Measurements from ENCODE around the gene GPS1. TPM values are rescaled to one million over a fixed set of nuclear protein-coding genes. Genes with fewer than 3 reads are reported as not detected.

GPS1 gene
- total and polyA plus RNA-seq, 2 of the 4 experiments (the other 2 are of a cell fraction) = 157 to 181 TPM

- Histone ChIP-seq H3K4me2 (ENCODE audit: low read depth, low read length) (peak overlapping the region; percentile 88), H3K27ac (ENCODE audit: insufficient read depth, low read length) (peak overlapping the region; percentile 51), H3K36me3 (ENCODE audit: control insufficient read depth, insufficient read depth, low read length) (peaks cover 32% of the 10 kb centered on the region), H3K79me1 (ENCODE audit: low read depth in 1 of 2, low read length in 2 of 2) (peaks cover 5 to 36% of the 10 kb centered on the region in 2 experiments; a peak in 3 of 4 replicates), H4K5ac (ENCODE audit: low read depth, low read length) (peak overlapping the region; percentile 25; the same call in 1 of the 2 replicates), H3K4ac (ENCODE audit: low read depth, low read length) (peak overlapping the region; percentile 29), H2BK5ac (ENCODE audit: low read depth, low read length, poor library complexity, severe bottlenecking) (peak overlapping the region; percentile 21), H3K27me3 (ENCODE audit: control insufficient read depth, insufficient read depth, low read length) (no peaks in the 10 kb centered on the region), H3K9me1 (ENCODE audit: insufficient read depth, low read length) (no peaks in the 10 kb centered on the region; the same call in 1 of the 2 replicates), H2AK9ac (replicated peaks; ENCODE audit: low read depth, low read length, poor library complexity) (peak overlapping the region; percentile 98), H2BK15ac (ENCODE audit: low read depth, low read length) (no peak overlapping the region), H2AFZ (replicated peaks; ENCODE audit: low read length, poor library complexity) (peak overlapping the region; percentile 100), H3K56ac (ENCODE audit: extremely low read depth, insufficient read depth, low read length) (no peak overlapping the region), H2BK120ac (ENCODE audit: low read depth, low read length) (no peak overlapping the region), H4K91ac (ENCODE audit: insufficient read depth, low read depth, low read length) (no peak overlapping the region; the same call in 1 of the 2 replicates), H3K9me3 (ENCODE audit: control insufficient read depth, insufficient read depth, low read length) (no peaks in the 10 kb centered on the region), H2BK20ac (ENCODE audit: low read depth, low read length) (no peak overlapping the region), H3K14ac (replicated peaks; ENCODE audit: low read depth, low read length) (no peak overlapping the region; the same call in 1 of the 2 replicates), H3K23ac (ENCODE audit: low read depth, low read length) (no peak overlapping the region; the same call in 1 of the 2 replicates), H3K18ac (ENCODE audit: low read depth, low read length) (no peak overlapping the region), H3K4me3 (ENCODE audit: insufficient read depth, low read depth, low read length) (peak overlapping the region; percentile 57), H4K8ac (ENCODE audit: low read depth in 2 of 2, low read length in 2 of 2) (peak overlapping the region; percentile 34 to 67; a peak in 3 of 4 replicates), H3K9ac (ENCODE audit: low read depth, low read length) (peak overlapping the region; percentile 76), H4K20me1 (ENCODE audit: insufficient read depth, low read length) (peaks cover 3% of the 10 kb centered on the region; the same call in 1 of the 2 replicates), H2AK5ac (ENCODE audit: low read depth, low read length) (peak overlapping the region; percentile 43), H3K4me1 (ENCODE audit: control insufficient read depth, insufficient read depth, low read length) (peaks cover 10% of the 10 kb centered on the region)
- BruUV-seq (replicated peaks) = no TSS peak
- in situ Hi-C loops (cut with MboI; ENCODE audit: low sequenced_read_pairs) = no loop called here
- WGBS, 2 experiments (ENCODE audit: extremely low coverage in 2 of 2, insufficient read length in 1 of 2) = 1% methylated on average over 18 of the region's 47 CpGs; no CpG with 5 or more reads in 1 of the 2 experiments
- ChIA-PET POLR2A (ENCODE audit: unreplicated experiment) (no interaction called here), CTCF (no interaction called here)
- dilution Hi-C loops (cut with HindIII; ENCODE audit: low sequenced_read_pairs, unreplicated experiment) = no loop called here
- TF ChIP-seq CTCF (conservative IDR thresholded peaks at IDR 0.05; ENCODE audit: low read depth, low read length) = no peak
- peak; percentile 97 for TF ChIP-seq MXI1 (IDR thresholded peaks at IDR 0.05; ENCODE audit: borderline replicate concordance, low read depth, low read length)
- no peak for TF ChIP-seq NFE2L2 (IDR thresholded peaks at IDR 0.05; ENCODE audit: low read depth, low read length)
- TF ChIP-seq RFX5 (IDR thresholded peaks at IDR 0.05; ENCODE audit: low read depth, low read length) = no peak
- no peak for TF ChIP-seq MAZ (IDR thresholded peaks at IDR 0.05; ENCODE audit: borderline replicate concordance, low read depth, low read length)
- TF ChIP-seq USF2 (IDR thresholded peaks at IDR 0.05; ENCODE audit: low read depth, low read length) = no peak
- TF ChIP-seq MAFK (IDR thresholded peaks at IDR 0.05; ENCODE audit: low read depth, low read length) = no peak
- no peak for TF ChIP-seq CHD1 (IDR thresholded peaks at IDR 0.05; ENCODE audit: low read depth, low read length)
- no peak for TF ChIP-seq FOS (IDR thresholded peaks at IDR 0.05; ENCODE audit: low read depth, low read length)
- TF ChIP-seq POLR2A (IDR thresholded peaks at IDR 0.05; ENCODE audit: low read depth, low read length) = peak; percentile 46; the same call in 1 of the 2 replicates
- no peak for TF ChIP-seq RCOR1 (IDR thresholded peaks at IDR 0.05; ENCODE audit: insufficient replicate concordance, low read length)
- intact Hi-C loops (cut with micrococcal nuclease) = no loop called here
- DNase-seq = peak; percentile 24
- ATAC-seq (ENCODE audit: low read depth) = peak; percentile 68
Measured at GRCh38 chr17:82065193-82065637, 13.5 kb downstream of the GPS1 start.

Data from IMR-90 (cell line).